Mesothelial cell of epicardium (in vitro differentiated cells): ENCODE data around the gene SYNE2. TPM values are rescaled to one million over a fixed set of nuclear protein-coding genes. Genes with fewer than 3 reads are reported as not detected.

Experiments used
- DNase-seq, 2 experiments: peaks; one replicate each; pipeline ENCODE4 v3.0.0; 2021; ENCODE audit warnings: low spot score in 2 of 2; ENCODE audit not compliant: unreplicated experiment in 2 of 2
- H3K27ac Mint-ChIP-seq: 2 replicates; pipeline ENCODE4 v1.8.0; 2021; ENCODE audit warnings: mixed read lengths
- H3K27me3 Mint-ChIP-seq: 2 replicates; pipeline ENCODE4 v1.8.0; 2021; ENCODE audit warnings: low read depth, mixed read lengths
- H3K36me3 Mint-ChIP-seq: 2 replicates; pipeline ENCODE4 v1.8.0; 2021; ENCODE audit warnings: mixed read lengths
- H3K4me1 Mint-ChIP-seq: 2 replicates; pipeline ENCODE4 v1.8.0; 2021; ENCODE audit warnings: mixed read lengths
- H3K4me3 Mint-ChIP-seq: 2 replicates; pipeline ENCODE4 v1.8.0; 2021; ENCODE audit warnings: mild to moderate bottlenecking, moderate library complexity, mixed read lengths
- H3K9me3 Mint-ChIP-seq: 2 replicates; pipeline ENCODE4 v1.8.0; 2021; ENCODE audit warnings: mixed read lengths
- total RNA-seq: library from RNA; stranded (reverse); gene quantifications from 3 replicates; pipeline ENCODE4 v1.2.1, GENCODE V29; 2021
- TF ChIP-seq, protein P1 (sequence below): fragments of 200-600 bp; sonication (generic); IDR thresholded peaks from one replicate; pipeline ENCODE4 v1.5.0; 2021; ENCODE audit warnings: antibody characterized with exemption; ENCODE audit not compliant: unreplicated experiment

The SYNE2 gene
- total RNA-seq, 1 donor from 2014 or later, result 87.1 TPM

- H3K27me3 Mint-ChIP-seq, result no peaks in the 10 kb centered on the region
- peaks cover 26% of the 10 kb centered on the region for H3K36me3 Mint-ChIP-seq
- peaks cover 18% of the 10 kb centered on the region for H3K4me1 Mint-ChIP-seq
- no peak overlapping the region for H3K27ac Mint-ChIP-seq
- no peak for DNase-seq
- TF ChIP-seq, protein P1, sequence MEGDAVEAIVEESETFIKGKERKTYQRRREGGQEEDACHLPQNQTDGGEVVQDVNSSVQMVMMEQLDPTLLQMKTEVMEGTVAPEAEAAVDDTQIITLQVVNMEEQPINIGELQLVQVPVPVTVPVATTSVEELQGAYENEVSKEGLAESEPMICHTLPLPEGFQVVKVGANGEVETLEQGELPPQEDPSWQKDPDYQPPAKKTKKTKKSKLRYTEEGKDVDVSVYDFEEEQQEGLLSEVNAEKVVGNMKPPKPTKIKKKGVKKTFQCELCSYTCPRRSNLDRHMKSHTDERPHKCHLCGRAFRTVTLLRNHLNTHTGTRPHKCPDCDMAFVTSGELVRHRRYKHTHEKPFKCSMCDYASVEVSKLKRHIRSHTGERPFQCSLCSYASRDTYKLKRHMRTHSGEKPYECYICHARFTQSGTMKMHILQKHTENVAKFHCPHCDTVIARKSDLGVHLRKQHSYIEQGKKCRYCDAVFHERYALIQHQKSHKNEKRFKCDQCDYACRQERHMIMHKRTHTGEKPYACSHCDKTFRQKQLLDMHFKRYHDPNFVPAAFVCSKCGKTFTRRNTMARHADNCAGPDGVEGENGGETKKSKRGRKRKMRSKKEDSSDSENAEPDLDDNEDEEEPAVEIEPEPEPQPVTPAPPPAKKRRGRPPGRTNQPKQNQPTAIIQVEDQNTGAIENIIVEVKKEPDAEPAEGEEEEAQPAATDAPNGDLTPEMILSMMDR, result no peak
- peaks cover 18% of the 10 kb centered on the region for H3K9me3 Mint-ChIP-seq
- no peak overlapping the region for H3K4me3 Mint-ChIP-seq
Measured at GRCh38 chr14:63926641-63927040, 73.8 kb downstream of the SYNE2 start.

DNA sequence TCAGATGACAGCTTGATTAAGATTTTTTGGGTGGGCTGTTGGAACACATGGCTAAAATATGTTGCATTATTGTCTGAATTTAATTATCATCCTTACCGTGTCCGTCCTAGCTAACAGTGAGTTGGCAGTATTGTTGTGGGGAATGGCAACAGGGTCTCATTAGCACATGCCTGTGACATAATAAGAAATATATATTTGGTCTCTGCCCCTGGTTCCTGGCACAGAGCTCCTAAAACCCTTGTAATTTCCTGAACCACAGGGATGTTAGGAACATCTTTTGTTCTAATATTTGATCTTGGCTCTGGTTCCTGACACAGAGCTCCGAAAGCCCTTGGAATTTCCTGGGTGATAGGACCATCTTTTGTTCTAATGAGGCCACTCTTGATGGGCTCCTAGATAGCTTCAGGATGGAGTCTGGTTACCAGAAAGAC is 76.0 kb downstream of the SYNE2 start:
- DNase-seq, result no peak
- H3K27ac Mint-ChIP-seq, result peak overlapping the region; percentile 55
- peaks cover 18% of the 10 kb centered on the region for H3K9me3 Mint-ChIP-seq
- TF ChIP-seq, protein P1, result no peak
- H3K4me1 Mint-ChIP-seq, result peaks cover 13% of the 10 kb centered on the region
- H3K27me3 Mint-ChIP-seq, result no peaks in the 10 kb centered on the region
- H3K36me3 Mint-ChIP-seq, result peaks cover 22% of the 10 kb centered on the region
- no peak overlapping the region for H3K4me3 Mint-ChIP-seq

- H3K4me1 Mint-ChIP-seq, result peaks cover 7% of the 10 kb centered on the region
- DNase-seq, result no peak
- H3K4me3 Mint-ChIP-seq, result no peak overlapping the region
- H3K9me3 Mint-ChIP-seq, result no peaks in the 10 kb centered on the region
- no peaks in the 10 kb centered on the region for H3K27me3 Mint-ChIP-seq
- H3K36me3 Mint-ChIP-seq, result peaks cover 3% of the 10 kb centered on the region
- TF ChIP-seq, protein P1, result no peak
- no peak overlapping the region for H3K27ac Mint-ChIP-seq
Measured at GRCh38 chr14:63933110-63933509, 80.3 kb downstream of the SYNE2 start.

- Mint-ChIP-seq H3K4me1 (peaks cover under 1% of the 10 kb centered on the region), H3K9me3 (no peaks in the 10 kb centered on the region), H3K27ac (no peak overlapping the region), H3K36me3 (peaks cover 3% of the 10 kb centered on the region), H3K4me3 (no peak overlapping the region), H3K27me3 (no peaks in the 10 kb centered on the region)
- TF ChIP-seq, protein P1, result no peak
- DNase-seq, result no peak
Measured at GRCh38 chr14:63933711-63934110, 80.9 kb downstream of the SYNE2 start.

- no peak overlapping the region for H3K4me3 Mint-ChIP-seq
- DNase-seq, result no peak
- H3K36me3 Mint-ChIP-seq, result peaks cover 6% of the 10 kb centered on the region
- H3K4me1 Mint-ChIP-seq, result no peaks in the 10 kb centered on the region
- TF ChIP-seq, protein P1, result no peak
- H3K27me3 Mint-ChIP-seq, result no peaks in the 10 kb centered on the region
- no peaks in the 10 kb centered on the region for H3K9me3 Mint-ChIP-seq
- no peak overlapping the region for H3K27ac Mint-ChIP-seq
Measured at GRCh38 chr14:63938198-63939005, 85.6 kb downstream of the SYNE2 start.
